PC-3 (cell line): ENCODE results near the gene PABPN1.
"Not testable (repeated sequence)": the region's sequence is repeated elsewhere in the genome, so short reads cannot be mapped to it uniquely, and the experiment has no call there.

ENCODE experiments used
- CTCF ChIP-seq: fragments of 300-600 bp; sonication (generic); conservative IDR thresholded peaks from 2 replicates; pipeline ENCODE4 v1.5.1; 2017; ENCODE audit warnings: antibody characterized with exemption, low read depth, mild to moderate bottlenecking, low read length
- EZH2 ChIP-seq: fragments of 300-600 bp; sonication (generic); IDR thresholded peaks from one replicate; pipeline ENCODE4 v1.6.1; 2017; ENCODE audit warnings: antibody characterized with exemption, mild to moderate bottlenecking, low read length; ENCODE audit not compliant: unreplicated experiment
- EZH2phosphoT487 ChIP-seq: fragments of 300-600 bp; sonication (generic); IDR thresholded peaks from 2 replicates; pipeline ENCODE4 v1.6.1; 2018; ENCODE audit warnings: mild to moderate bottlenecking, antibody characterized with exemption, low read length, borderline replicate concordance

GRCh38 chr14:23277928-23278327 is 43.3 kb upstream of the PABPN1 start:
- TF ChIP-seq CTCF, EZH2, EZH2phosphoT487: not testable (repeated sequence)
